Measurements from ENCODE around the gene DNASE1L3. TPM values are rescaled to one million over a fixed set of nuclear protein-coding genes. Genes with fewer than 3 reads are reported as not detected.
A peak's percentile ranks its signal among the peaks of the same experiment; 100 is the strongest.

DNASE1L3 gene
- total and polyA plus RNA-seq, 4 donors = 76.1 to 201 (median 128) TPM

DNA sequence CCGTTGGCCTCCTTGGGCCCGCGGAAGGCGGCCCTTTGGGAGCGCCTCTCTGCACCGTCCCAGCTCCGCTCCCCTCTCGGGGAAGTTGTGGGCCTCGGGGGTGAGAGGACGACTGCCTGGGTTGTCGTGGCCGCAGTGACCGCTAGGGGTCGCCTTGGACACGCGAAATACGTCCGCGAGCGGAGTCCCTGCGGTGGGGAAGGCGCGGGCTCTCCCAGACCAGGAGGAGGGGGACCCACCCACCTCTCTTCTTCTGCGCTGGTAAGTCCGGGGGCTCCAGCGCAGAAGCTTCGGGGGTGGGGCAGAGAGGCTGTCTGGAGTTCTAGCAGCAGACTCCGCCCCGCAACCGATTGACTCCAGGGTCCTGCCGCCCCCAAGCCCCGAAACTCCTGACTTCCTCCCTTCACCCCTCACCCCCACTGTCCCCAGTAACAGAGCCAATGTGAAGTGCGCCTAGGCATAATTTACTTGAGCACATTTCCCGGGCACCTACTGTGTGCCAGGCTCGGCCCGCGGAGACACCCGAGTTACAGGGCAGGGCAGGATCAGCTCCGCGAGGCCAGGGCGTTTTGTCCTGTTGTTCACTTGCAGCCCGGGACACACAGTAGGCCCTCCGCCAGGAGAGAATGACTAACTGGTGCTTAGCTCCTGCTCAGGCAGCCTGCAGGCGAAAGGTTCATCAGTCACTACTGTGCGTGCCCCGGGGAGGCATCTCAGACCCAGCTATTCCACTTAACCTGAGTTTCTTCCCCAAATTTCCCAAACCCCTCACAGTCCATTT lies 32.8 kb downstream of the DNASE1L3 start:
- TF ChIP-seq, protein P1, sequence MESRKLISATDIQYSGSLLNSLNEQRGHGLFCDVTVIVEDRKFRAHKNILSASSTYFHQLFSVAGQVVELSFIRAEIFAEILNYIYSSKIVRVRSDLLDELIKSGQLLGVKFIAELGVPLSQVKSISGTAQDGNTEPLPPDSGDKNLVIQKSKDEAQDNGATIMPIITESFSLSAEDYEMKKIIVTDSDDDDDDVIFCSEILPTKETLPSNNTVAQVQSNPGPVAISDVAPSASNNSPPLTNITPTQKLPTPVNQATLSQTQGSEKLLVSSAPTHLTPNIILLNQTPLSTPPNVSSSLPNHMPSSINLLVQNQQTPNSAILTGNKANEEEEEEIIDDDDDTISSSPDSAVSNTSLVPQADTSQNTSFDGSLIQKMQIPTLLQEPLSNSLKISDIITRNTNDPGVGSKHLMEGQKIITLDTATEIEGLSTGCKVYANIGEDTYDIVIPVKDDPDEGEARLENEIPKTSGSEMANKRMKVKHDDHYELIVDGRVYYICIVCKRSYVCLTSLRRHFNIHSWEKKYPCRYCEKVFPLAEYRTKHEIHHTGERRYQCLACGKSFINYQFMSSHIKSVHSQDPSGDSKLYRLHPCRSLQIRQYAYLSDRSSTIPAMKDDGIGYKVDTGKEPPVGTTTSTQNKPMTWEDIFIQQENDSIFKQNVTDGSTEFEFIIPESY (IDR thresholded peaks at IDR 0.05) = no peak
- no peak for TF ChIP-seq SP1 (IDR thresholded peaks at IDR 0.05)
- TF ChIP-seq, protein P2, sequence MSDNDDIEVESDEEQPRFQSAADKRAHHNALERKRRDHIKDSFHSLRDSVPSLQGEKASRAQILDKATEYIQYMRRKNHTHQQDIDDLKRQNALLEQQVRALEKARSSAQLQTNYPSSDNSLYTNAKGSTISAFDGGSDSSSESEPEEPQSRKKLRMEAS (IDR thresholded peaks at IDR 0.05) = no peak
- no peak for TF ChIP-seq GABPA (IDR thresholded peaks at IDR 0.05 in 1 of 2, conservative IDR thresholded peaks at IDR 0.05 in 1 of 2)
- peak; percentile 15 for TF ChIP-seq YY1 (IDR thresholded peaks at IDR 0.05)
- no peak for TF ChIP-seq FOXA2 (IDR thresholded peaks at IDR 0.05)
- TF ChIP-seq, protein P3, sequence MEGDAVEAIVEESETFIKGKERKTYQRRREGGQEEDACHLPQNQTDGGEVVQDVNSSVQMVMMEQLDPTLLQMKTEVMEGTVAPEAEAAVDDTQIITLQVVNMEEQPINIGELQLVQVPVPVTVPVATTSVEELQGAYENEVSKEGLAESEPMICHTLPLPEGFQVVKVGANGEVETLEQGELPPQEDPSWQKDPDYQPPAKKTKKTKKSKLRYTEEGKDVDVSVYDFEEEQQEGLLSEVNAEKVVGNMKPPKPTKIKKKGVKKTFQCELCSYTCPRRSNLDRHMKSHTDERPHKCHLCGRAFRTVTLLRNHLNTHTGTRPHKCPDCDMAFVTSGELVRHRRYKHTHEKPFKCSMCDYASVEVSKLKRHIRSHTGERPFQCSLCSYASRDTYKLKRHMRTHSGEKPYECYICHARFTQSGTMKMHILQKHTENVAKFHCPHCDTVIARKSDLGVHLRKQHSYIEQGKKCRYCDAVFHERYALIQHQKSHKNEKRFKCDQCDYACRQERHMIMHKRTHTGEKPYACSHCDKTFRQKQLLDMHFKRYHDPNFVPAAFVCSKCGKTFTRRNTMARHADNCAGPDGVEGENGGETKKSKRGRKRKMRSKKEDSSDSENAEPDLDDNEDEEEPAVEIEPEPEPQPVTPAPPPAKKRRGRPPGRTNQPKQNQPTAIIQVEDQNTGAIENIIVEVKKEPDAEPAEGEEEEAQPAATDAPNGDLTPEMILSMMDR (IDR thresholded peaks at IDR 0.05; ENCODE audit: low read depth, low read length, missing input control) = peak; percentile 88
- no peak for TF ChIP-seq JUND (IDR thresholded peaks at IDR 0.05)
- no peak for TF ChIP-seq NR2F2 (IDR thresholded peaks at IDR 0.05)
- TF ChIP-seq RAD21 (IDR thresholded peaks at IDR 0.05) = peak; percentile 77 to 87
- no peak for TF ChIP-seq TAF1 (conservative IDR thresholded peaks at IDR 0.05)
- TF ChIP-seq, protein P4, sequence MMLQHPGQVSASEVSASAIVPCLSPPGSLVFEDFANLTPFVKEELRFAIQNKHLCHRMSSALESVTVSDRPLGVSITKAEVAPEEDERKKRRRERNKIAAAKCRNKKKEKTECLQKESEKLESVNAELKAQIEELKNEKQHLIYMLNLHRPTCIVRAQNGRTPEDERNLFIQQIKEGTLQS (IDR thresholded peaks at IDR 0.05) = no peak
- no peak for TF ChIP-seq EGR1 (IDR thresholded peaks at IDR 0.05; ENCODE audit: low read depth in 2 of 2)
- TF ChIP-seq, protein P5, sequence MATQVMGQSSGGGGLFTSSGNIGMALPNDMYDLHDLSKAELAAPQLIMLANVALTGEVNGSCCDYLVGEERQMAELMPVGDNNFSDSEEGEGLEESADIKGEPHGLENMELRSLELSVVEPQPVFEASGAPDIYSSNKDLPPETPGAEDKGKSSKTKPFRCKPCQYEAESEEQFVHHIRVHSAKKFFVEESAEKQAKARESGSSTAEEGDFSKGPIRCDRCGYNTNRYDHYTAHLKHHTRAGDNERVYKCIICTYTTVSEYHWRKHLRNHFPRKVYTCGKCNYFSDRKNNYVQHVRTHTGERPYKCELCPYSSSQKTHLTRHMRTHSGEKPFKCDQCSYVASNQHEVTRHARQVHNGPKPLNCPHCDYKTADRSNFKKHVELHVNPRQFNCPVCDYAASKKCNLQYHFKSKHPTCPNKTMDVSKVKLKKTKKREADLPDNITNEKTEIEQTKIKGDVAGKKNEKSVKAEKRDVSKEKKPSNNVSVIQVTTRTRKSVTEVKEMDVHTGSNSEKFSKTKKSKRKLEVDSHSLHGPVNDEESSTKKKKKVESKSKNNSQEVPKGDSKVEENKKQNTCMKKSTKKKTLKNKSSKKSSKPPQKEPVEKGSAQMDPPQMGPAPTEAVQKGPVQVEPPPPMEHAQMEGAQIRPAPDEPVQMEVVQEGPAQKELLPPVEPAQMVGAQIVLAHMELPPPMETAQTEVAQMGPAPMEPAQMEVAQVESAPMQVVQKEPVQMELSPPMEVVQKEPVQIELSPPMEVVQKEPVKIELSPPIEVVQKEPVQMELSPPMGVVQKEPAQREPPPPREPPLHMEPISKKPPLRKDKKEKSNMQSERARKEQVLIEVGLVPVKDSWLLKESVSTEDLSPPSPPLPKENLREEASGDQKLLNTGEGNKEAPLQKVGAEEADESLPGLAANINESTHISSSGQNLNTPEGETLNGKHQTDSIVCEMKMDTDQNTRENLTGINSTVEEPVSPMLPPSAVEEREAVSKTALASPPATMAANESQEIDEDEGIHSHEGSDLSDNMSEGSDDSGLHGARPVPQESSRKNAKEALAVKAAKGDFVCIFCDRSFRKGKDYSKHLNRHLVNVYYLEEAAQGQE (IDR thresholded peaks at IDR 0.05) = no peak
- no peak for TF ChIP-seq FOXA1 (IDR thresholded peaks at IDR 0.05)
- TF ChIP-seq HNF4A (conservative IDR thresholded peaks at IDR 0.05) = no peak
- Histone ChIP-seq H3K27ac (ENCODE audit: low read depth in 1 of 2, low read length in 2 of 2) (no peak overlapping the region), H3K27me3 (ENCODE audit: control insufficient read depth in 4 of 4, insufficient read depth in 4 of 4, low read length in 3 of 4) (no peaks in the 10 kb centered on the region), H3K9ac (ENCODE audit: low read depth in 1 of 2, low read length in 2 of 2) (no peak overlapping the region), H3K36me3 (ENCODE audit: control insufficient read depth in 4 of 4, insufficient read depth in 3 of 4, low read depth in 1 of 4, low read length in 3 of 4) (no peaks in the 10 kb centered on the region), H3K4me3 (ENCODE audit: low read depth in 1 of 3, low read length in 3 of 3) (peak overlapping the region in 2 of 3 donors; percentile 26 to 32), H3K9me3 (ENCODE audit: control insufficient read depth in 4 of 4, low read length in 3 of 4) (no peaks in the 10 kb centered on the region), H3K4me1 (ENCODE audit: control insufficient read depth in 4 of 4, insufficient read depth in 4 of 4, low read length in 3 of 4) (peaks cover 25 to 62% (median 47%) of the 10 kb centered on the region in 4 donors)
- WGBS = 18% methylated on average over 46 of the region's 46 CpGs
- peak; percentile 90 for DNase-seq (ENCODE audit: low spot score)
